Measurements from ENCODE around the gene RMI2. TPM values are rescaled to one million over a fixed set of nuclear protein-coding genes. Genes with fewer than 3 reads are reported as not detected.

Gene RMI2
- total and polyA plus RNA-seq, 2 of the 8 experiments (the other 6 are each of a cell fraction or from before 2014, with no cell fraction given), result 58.2 to 96.0 TPM

DNA sequence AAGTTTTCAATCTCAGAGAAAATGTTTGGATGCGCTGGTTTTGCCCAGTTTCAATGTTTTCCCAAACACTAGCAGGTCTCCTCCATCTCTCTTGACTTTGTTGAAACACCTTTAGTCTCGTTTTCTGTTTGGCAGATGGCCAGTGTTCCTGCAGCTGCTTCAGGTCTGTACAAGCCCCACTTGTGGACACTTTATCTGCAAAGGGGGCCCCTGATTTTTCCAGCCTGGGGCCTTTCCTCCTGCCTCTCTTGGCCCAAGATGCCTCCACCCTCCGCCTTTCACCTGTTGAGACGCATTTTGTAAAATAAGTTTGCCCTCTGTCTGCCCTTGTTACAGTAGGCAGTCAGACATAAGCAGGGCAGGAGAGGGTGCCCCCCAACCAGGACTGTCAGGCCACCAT, 42.3 kb upstream of the RMI2 start (continued):
- no peak for TF ChIP-seq CHD7 (IDR thresholded peaks at IDR 0.05; ENCODE audit: insufficient replicate concordance, low read length)
- no peak for TF ChIP-seq JUND (IDR thresholded peaks at IDR 0.05; ENCODE audit: low read length)
- no peak for TF ChIP-seq CEBPB (IDR thresholded peaks at IDR 0.05; ENCODE audit: low read depth, low read length)
